ENCODE measurements around the gene NCAM1.
A peak's percentile ranks its signal among the peaks of the same experiment; 100 is the strongest.

The NCAM1 gene

GRCh38 chr11:113240790-113241635 is 279.8 kb downstream of the NCAM1 start:
- Histone ChIP-seq H3K36me3 (ENCODE audit: insufficient read depth, low read depth, low read length) (no peaks in the 10 kb centered on the region), H3K9ac (ENCODE audit: low read depth, low read length) (no peak overlapping the region), H3K4me3 (ENCODE audit: low read length) (no peak overlapping the region), H3K9me3 (ENCODE audit: insufficient read depth, low read depth, low read length) (no peaks in the 10 kb centered on the region), H3K27ac (ENCODE audit: low read length) (no peak overlapping the region), H3K4me1 (ENCODE audit: insufficient read depth, low read length) (peaks cover 10% of the 10 kb centered on the region; the same call in 1 of the 2 replicates), H3K27me3 (ENCODE audit: insufficient read depth, low read length) (no peaks in the 10 kb centered on the region)

- Histone ChIP-seq H3K36me3 (ENCODE audit: insufficient read depth, low read depth, low read length) (no peaks in the 10 kb centered on the region), H3K27ac (ENCODE audit: low read length) (no peak overlapping the region), H3K4me3 (ENCODE audit: low read length) (no peak overlapping the region), H3K27me3 (ENCODE audit: insufficient read depth, low read length) (no peaks in the 10 kb centered on the region), H3K9me3 (ENCODE audit: insufficient read depth, low read depth, low read length) (no peaks in the 10 kb centered on the region), H3K4me1 (ENCODE audit: insufficient read depth, low read length) (peaks cover 10% of the 10 kb centered on the region; the same call in 1 of the 2 replicates), H3K9ac (ENCODE audit: low read depth, low read length) (no peak overlapping the region)
These were observed 280.4 kb downstream of the NCAM1 start for GRCh38 chr11:113241636-113242054.

GRCh38 chr11:113242060-113242459 is 280.8 kb downstream of the NCAM1 start:
- no peak overlapping the region for H3K4me3 ChIP-seq (ENCODE audit: low read length)
- H3K9ac ChIP-seq (ENCODE audit: low read depth, low read length) = no peak overlapping the region
- no peaks in the 10 kb centered on the region for H3K9me3 ChIP-seq (ENCODE audit: insufficient read depth, low read depth, low read length)
- peaks cover 12% of the 10 kb centered on the region; the same call in 1 of the 2 replicates for H3K4me1 ChIP-seq (ENCODE audit: insufficient read depth, low read length)
- H3K27me3 ChIP-seq (ENCODE audit: insufficient read depth, low read length) = no peaks in the 10 kb centered on the region
- no peaks in the 10 kb centered on the region for H3K36me3 ChIP-seq (ENCODE audit: insufficient read depth, low read depth, low read length)
- no peak overlapping the region for H3K27ac ChIP-seq (ENCODE audit: low read length)

- H3K27me3 ChIP-seq (ENCODE audit: insufficient read depth, low read length) = no peaks in the 10 kb centered on the region
- H3K9ac ChIP-seq (ENCODE audit: low read depth, low read length) = peak overlapping the region; percentile 69; the same call in 1 of the 2 replicates
- peak overlapping the region; percentile 51; the same call in 1 of the 2 replicates for H3K4me3 ChIP-seq (ENCODE audit: low read length)
- H3K27ac ChIP-seq (ENCODE audit: low read length) = no peak overlapping the region
- H3K36me3 ChIP-seq (ENCODE audit: insufficient read depth, low read depth, low read length) = no peaks in the 10 kb centered on the region
- H3K9me3 ChIP-seq (ENCODE audit: insufficient read depth, low read depth, low read length) = no peaks in the 10 kb centered on the region
- peaks cover 16% of the 10 kb centered on the region; the same call in 1 of the 2 replicates for H3K4me1 ChIP-seq (ENCODE audit: insufficient read depth, low read length)
These were observed 281.7 kb downstream of the NCAM1 start for GRCh38 chr11:113242767-113243397.

GRCh38 chr11:113243696-113244095 is 282.5 kb downstream of the NCAM1 start:
- no peaks in the 10 kb centered on the region for H3K27me3 ChIP-seq (ENCODE audit: insufficient read depth, low read length)
- H3K36me3 ChIP-seq (ENCODE audit: insufficient read depth, low read depth, low read length) = no peaks in the 10 kb centered on the region
- H3K9me3 ChIP-seq (ENCODE audit: insufficient read depth, low read depth, low read length) = no peaks in the 10 kb centered on the region
- H3K4me3 ChIP-seq (ENCODE audit: low read length) = no peak overlapping the region
- H3K4me1 ChIP-seq (ENCODE audit: insufficient read depth, low read length) = peaks cover 16% of the 10 kb centered on the region; the same call in 1 of the 2 replicates
- no peak overlapping the region for H3K27ac ChIP-seq (ENCODE audit: low read length)
- H3K9ac ChIP-seq (ENCODE audit: low read depth, low read length) = peak overlapping the region; percentile 69; the same call in 1 of the 2 replicates

DNA sequence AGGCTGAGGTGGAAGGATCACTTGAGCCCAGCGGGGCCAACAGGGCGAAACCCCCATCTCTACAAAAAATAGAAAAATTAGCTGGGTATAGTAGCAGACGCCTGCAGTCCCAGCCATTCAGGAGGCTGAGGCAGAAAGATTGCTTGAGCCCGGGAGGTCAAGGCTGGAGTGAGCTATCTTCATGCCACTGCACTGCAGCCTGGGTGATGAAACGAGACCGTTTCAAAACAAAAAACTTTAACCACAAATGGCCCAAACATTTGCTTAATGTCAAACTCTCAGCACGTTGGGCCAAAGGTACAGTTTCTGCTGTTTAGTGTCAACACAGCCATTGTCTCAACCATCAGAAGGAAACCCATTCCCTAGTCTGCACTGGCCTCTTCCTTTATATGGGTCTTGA is 284.0 kb downstream of the NCAM1 start:
- H3K36me3 ChIP-seq (ENCODE audit: insufficient read depth, low read depth, low read length) = no peaks in the 10 kb centered on the region
- peaks cover 16% of the 10 kb centered on the region; the same call in 1 of the 2 replicates for H3K4me1 ChIP-seq (ENCODE audit: insufficient read depth, low read length)
- H3K27ac ChIP-seq (ENCODE audit: low read length) = no peak overlapping the region
- no peak overlapping the region for H3K4me3 ChIP-seq (ENCODE audit: low read length)
- no peaks in the 10 kb centered on the region for H3K27me3 ChIP-seq (ENCODE audit: insufficient read depth, low read length)
- no peaks in the 10 kb centered on the region for H3K9me3 ChIP-seq (ENCODE audit: insufficient read depth, low read depth, low read length)
- no peak overlapping the region for H3K9ac ChIP-seq (ENCODE audit: low read depth, low read length)

DNA sequence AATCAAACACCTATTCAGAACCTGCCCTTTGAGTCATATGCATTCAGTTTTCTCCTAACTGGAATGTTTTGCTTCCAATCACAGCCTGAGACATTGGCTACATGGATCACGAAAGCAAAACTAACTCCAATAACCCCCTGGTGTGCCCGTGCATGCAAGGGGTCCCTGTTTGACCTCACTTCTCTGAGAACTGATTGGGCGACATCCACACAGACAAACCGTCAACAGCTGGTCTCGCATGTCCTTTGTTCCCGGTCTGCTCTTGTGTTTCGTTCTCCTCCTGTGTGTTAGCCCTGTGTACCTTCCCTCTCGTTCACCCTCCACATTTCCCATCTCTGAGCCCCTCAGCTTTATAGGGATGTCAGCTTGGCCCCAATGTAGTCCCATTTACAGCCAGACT is 286.0 kb downstream of the NCAM1 start:
- no peak overlapping the region for H3K4me3 ChIP-seq (ENCODE audit: low read length)
- H3K27ac ChIP-seq (ENCODE audit: low read length) = no peak overlapping the region
- H3K9ac ChIP-seq (ENCODE audit: low read depth, low read length) = no peak overlapping the region
- H3K9me3 ChIP-seq (ENCODE audit: insufficient read depth, low read depth, low read length) = no peaks in the 10 kb centered on the region
- no peaks in the 10 kb centered on the region for H3K36me3 ChIP-seq (ENCODE audit: insufficient read depth, low read depth, low read length)
- H3K27me3 ChIP-seq (ENCODE audit: insufficient read depth, low read length) = no peaks in the 10 kb centered on the region
- H3K4me1 ChIP-seq (ENCODE audit: insufficient read depth, low read length) = peaks cover 16% of the 10 kb centered on the region; the same call in 1 of the 2 replicates

DNA sequence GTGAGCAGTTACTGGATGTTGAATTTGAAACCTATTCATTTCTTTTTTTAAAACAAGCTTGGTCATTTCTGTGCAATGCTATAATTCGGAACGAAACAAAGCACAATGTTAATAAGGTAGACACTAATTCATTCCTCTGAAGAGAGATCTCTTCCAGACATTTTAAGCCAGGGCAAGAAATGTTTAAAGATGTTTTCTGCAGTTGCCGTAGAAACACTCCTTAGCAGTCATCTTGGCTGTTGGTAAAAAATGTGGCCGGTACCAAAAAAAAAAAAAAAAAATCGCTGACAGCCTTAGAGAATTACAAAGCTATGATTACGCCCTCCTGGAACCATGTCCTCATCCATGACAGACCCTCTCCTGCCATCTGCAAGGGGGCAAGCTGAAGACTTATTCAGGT is 286.7 kb downstream of the NCAM1 start:
- Histone ChIP-seq H3K4me1 (ENCODE audit: insufficient read depth, low read length) (peaks cover 13% of the 10 kb centered on the region; the same call in 1 of the 2 replicates), H3K9ac (ENCODE audit: low read depth, low read length) (no peak overlapping the region), H3K27me3 (ENCODE audit: insufficient read depth, low read length) (no peaks in the 10 kb centered on the region), H3K9me3 (ENCODE audit: insufficient read depth, low read depth, low read length) (no peaks in the 10 kb centered on the region), H3K36me3 (ENCODE audit: insufficient read depth, low read depth, low read length) (no peaks in the 10 kb centered on the region), H3K4me3 (ENCODE audit: low read length) (no peak overlapping the region), H3K27ac (ENCODE audit: low read length) (no peak overlapping the region)

- no peaks in the 10 kb centered on the region for H3K36me3 ChIP-seq (ENCODE audit: insufficient read depth, low read depth, low read length)
- H3K4me1 ChIP-seq (ENCODE audit: insufficient read depth, low read length) = peaks cover 6% of the 10 kb centered on the region; the same call in 1 of the 2 replicates
- no peaks in the 10 kb centered on the region for H3K9me3 ChIP-seq (ENCODE audit: insufficient read depth, low read depth, low read length)
- H3K27ac ChIP-seq (ENCODE audit: low read length) = no peak overlapping the region
- H3K4me3 ChIP-seq (ENCODE audit: low read length) = no peak overlapping the region
- H3K27me3 ChIP-seq (ENCODE audit: insufficient read depth, low read length) = no peaks in the 10 kb centered on the region
- H3K9ac ChIP-seq (ENCODE audit: low read depth, low read length) = no peak overlapping the region
These were observed 287.7 kb downstream of the NCAM1 start for GRCh38 chr11:113248702-113249490.

DNA sequence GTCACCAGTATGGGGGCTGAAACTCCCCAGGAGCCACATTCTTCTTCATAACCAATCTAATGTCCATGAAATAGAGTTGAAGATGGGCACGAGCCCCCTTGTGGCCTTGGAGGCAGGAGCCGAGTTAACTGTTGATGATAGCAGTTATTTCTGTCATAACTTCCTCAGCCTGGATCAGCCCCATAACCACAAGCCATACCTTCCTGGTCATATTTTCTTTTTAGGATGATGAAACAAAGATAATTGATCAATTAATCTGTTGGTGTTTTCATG is 288.2 kb downstream of the NCAM1 start:
- H3K9ac ChIP-seq (ENCODE audit: low read depth, low read length) = no peak overlapping the region
- no peaks in the 10 kb centered on the region for H3K9me3 ChIP-seq (ENCODE audit: insufficient read depth, low read depth, low read length)
- H3K27ac ChIP-seq (ENCODE audit: low read length) = no peak overlapping the region
- no peaks in the 10 kb centered on the region for H3K36me3 ChIP-seq (ENCODE audit: insufficient read depth, low read depth, low read length)
- no peak overlapping the region for H3K4me3 ChIP-seq (ENCODE audit: low read length)
- peaks cover 6% of the 10 kb centered on the region; the same call in 1 of the 2 replicates for H3K4me1 ChIP-seq (ENCODE audit: insufficient read depth, low read length)
- H3K27me3 ChIP-seq (ENCODE audit: insufficient read depth, low read length) = no peaks in the 10 kb centered on the region

GRCh38 chr11:113249786-113250185 is 288.6 kb downstream of the NCAM1 start:
- Histone ChIP-seq H3K9ac (ENCODE audit: low read depth, low read length) (no peak overlapping the region), H3K9me3 (ENCODE audit: insufficient read depth, low read depth, low read length) (no peaks in the 10 kb centered on the region), H3K4me3 (ENCODE audit: low read length) (no peak overlapping the region), H3K4me1 (ENCODE audit: insufficient read depth, low read length) (peaks cover 6% of the 10 kb centered on the region; the same call in 1 of the 2 replicates), H3K36me3 (ENCODE audit: insufficient read depth, low read depth, low read length) (no peaks in the 10 kb centered on the region), H3K27ac (ENCODE audit: low read length) (no peak overlapping the region), H3K27me3 (ENCODE audit: insufficient read depth, low read length) (no peaks in the 10 kb centered on the region)
